ENCODE results near the gene TUBB2A. TPM values are rescaled to one million over a fixed set of nuclear protein-coding genes. Genes with fewer than 3 reads are reported as not detected.

TUBB2A gene
- total and polyA plus RNA-seq, 2 of the 4 experiments (the other 2 are of a cell fraction), result 164 to 264 TPM

DNA sequence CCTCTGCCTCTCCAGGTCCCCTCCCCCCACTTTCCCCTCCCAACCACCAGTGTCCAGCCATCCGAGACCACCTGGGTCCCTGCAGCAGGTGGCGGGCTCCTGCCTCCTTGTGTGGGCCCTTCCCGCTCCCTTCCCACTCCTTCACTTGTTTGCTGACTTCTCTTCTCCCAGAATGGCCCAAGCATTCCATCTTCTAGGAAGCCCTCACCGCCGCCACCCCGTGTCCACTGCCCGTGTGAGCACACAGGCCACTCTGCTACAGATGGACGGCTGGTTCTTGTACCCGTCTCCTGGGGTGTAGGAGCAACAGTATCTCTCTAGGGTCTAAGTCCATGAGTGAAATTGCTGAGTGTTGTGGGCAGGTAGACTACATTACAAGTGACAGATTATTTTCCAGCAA lies 23.8 kb downstream of the TUBB2A start:
- dilution Hi-C loops (cut with HindIII; ENCODE audit: low sequenced_read_pairs, unreplicated experiment) (no loop called here), in situ Hi-C loops (cut with MboI; ENCODE audit: low sequenced_read_pairs) (loop anchor here (25.0 kb wide), 1 partner anchor 604 kb away; no protein-coding TSS in a partner anchor), intact Hi-C loops (cut with micrococcal nuclease) (no loop called here)
- no peaks in the 10 kb centered on the region for H3K27me3 ChIP-seq (ENCODE audit: control insufficient read depth, insufficient read depth, low read length)
- H4K5ac ChIP-seq (ENCODE audit: low read depth, low read length), result no peak overlapping the region
- TF ChIP-seq RCOR1 (IDR thresholded peaks at IDR 0.05; ENCODE audit: insufficient replicate concordance, low read length), result no peak
- no peak for TF ChIP-seq SMC3 (IDR thresholded peaks at IDR 0.05; ENCODE audit: low read depth, low read length)
- no peak for TF ChIP-seq FOS (IDR thresholded peaks at IDR 0.05; ENCODE audit: low read depth, low read length)
- TF ChIP-seq CHD1 (IDR thresholded peaks at IDR 0.05; ENCODE audit: low read depth, low read length), result no peak
- no peak for TF ChIP-seq MXI1 (IDR thresholded peaks at IDR 0.05; ENCODE audit: borderline replicate concordance, low read depth, low read length)
- TF ChIP-seq RAD21 (IDR thresholded peaks at IDR 0.05; ENCODE audit: low read length), result no peak
- no peak for TF ChIP-seq NFE2L2 (IDR thresholded peaks at IDR 0.05; ENCODE audit: low read depth, low read length)
- DNase-seq (no peak), ATAC-seq (ENCODE audit: low read depth) (no peak)
- H2BK5ac ChIP-seq (ENCODE audit: low read depth, low read length, poor library complexity, severe bottlenecking), result no peak overlapping the region
- no peaks in the 10 kb centered on the region for H3K79me1 ChIP-seq (ENCODE audit: low read depth in 1 of 2, low read length in 2 of 2)
- no peak overlapping the region for H3K4ac ChIP-seq (ENCODE audit: low read depth, low read length)
- no TSS peak for BruUV-seq (replicated peaks)
- no peak overlapping the region for H2BK15ac ChIP-seq (ENCODE audit: low read depth, low read length)
- H3K18ac ChIP-seq (ENCODE audit: low read depth, low read length), result no peak overlapping the region
- no peak overlapping the region for H3K4me2 ChIP-seq (ENCODE audit: low read depth, low read length)
- no peaks in the 10 kb centered on the region for H4K20me1 ChIP-seq (ENCODE audit: insufficient read depth, low read length)
- no peak overlapping the region for H3K14ac ChIP-seq (replicated peaks; ENCODE audit: low read depth, low read length)
- no peak overlapping the region for H4K91ac ChIP-seq (ENCODE audit: insufficient read depth, low read depth, low read length)
- H2AK9ac ChIP-seq (replicated peaks; ENCODE audit: low read depth, low read length, poor library complexity), result no peak overlapping the region
- no peak overlapping the region for H3K9ac ChIP-seq (ENCODE audit: low read depth, low read length)
- peaks cover 29% of the 10 kb centered on the region for H3K36me3 ChIP-seq (ENCODE audit: control insufficient read depth, insufficient read depth, low read length)
- H2AFZ ChIP-seq (replicated peaks; ENCODE audit: low read length, poor library complexity), result no peak overlapping the region
- 0 out of 2 replicates have a peak, but pooled peaks cover 2% of the 10 kb centered on the region for H3K9me1 ChIP-seq (ENCODE audit: insufficient read depth, low read length)
- WGBS, 2 experiments (ENCODE audit: extremely low coverage in 2 of 2, insufficient read length in 1 of 2), result 92% methylated on average over 2 of the region's 9 CpGs; no CpG with 5 or more reads in 1 of the 2 experiments
- H3K56ac ChIP-seq (ENCODE audit: extremely low read depth, insufficient read depth, low read length), result no peak overlapping the region
- H4K8ac ChIP-seq (ENCODE audit: low read depth in 2 of 2, low read length in 2 of 2), result no peak overlapping the region
- H2BK20ac ChIP-seq (ENCODE audit: low read depth, low read length), result no peak overlapping the region
- H3K4me3 ChIP-seq (ENCODE audit: insufficient read depth, low read depth, low read length), result no peak overlapping the region
- ChIA-PET POLR2A (ENCODE audit: unreplicated experiment) (no interaction called here), CTCF (no interaction called here)
- no peak overlapping the region for H3K27ac ChIP-seq (ENCODE audit: insufficient read depth, low read length)
- H2AK5ac ChIP-seq (ENCODE audit: low read depth, low read length), result no peak overlapping the region
- no peak overlapping the region for H3K23ac ChIP-seq (ENCODE audit: low read depth, low read length)
- H2BK120ac ChIP-seq (ENCODE audit: low read depth, low read length), result no peak overlapping the region
- H3K9me3 ChIP-seq (ENCODE audit: control insufficient read depth, insufficient read depth, low read length), result no peaks in the 10 kb centered on the region
- H3K4me1 ChIP-seq (ENCODE audit: control insufficient read depth, insufficient read depth, low read length), result peaks cover 7% of the 10 kb centered on the region

Measured in IMR-90 (cell line).